Measurements from ENCODE around the gene ZDHHC17. TPM values are rescaled to one million over a fixed set of nuclear protein-coding genes. Genes with fewer than 3 reads are reported as not detected.

The ZDHHC17 gene
- total RNA-seq, 1 experiment from 2014 or later = 25.3 TPM

- no peak for TF ChIP-seq CBX3 (IDR thresholded peaks at IDR 0.05; ENCODE audit: low read depth)
- intact Hi-C loops (cut with micrococcal nuclease) = no loop called here
- no peak overlapping the region for H3K9ac ChIP-seq (ENCODE audit: low read length)
- POLR2A ChIA-PET = no interaction called here
- BruUV-seq (replicated peaks) = no TSS peak
- no peak overlapping the region for H3K4me2 ChIP-seq (ENCODE audit: low read length)
- H3K27ac ChIP-seq (ENCODE audit: low read depth, low read length) = no peak overlapping the region
- CTCF ChIA-PET = no interaction called here
- no peaks in the 10 kb centered on the region for H3K4me1 ChIP-seq (ENCODE audit: control insufficient read depth in 1 of 2, insufficient read depth in 2 of 2, low read length in 2 of 2)
- RAD21 ChIA-PET (ENCODE audit: low non-redundant PET in 1 of 2, low total read pairs in 2 of 2, uncharacterized antibody in 2 of 2, unreplicated experiment in 2 of 2) = no interaction called here
- no peak overlapping the region for H3K4me3 ChIP-seq (replicated peaks in 1 of 2; ENCODE audit: low read depth in 1 of 2, low read length in 2 of 2)
- no peak for ATAC-seq
- H4K20me1 ChIP-seq (ENCODE audit: insufficient read depth) = no peaks in the 10 kb centered on the region
- H3K9me3 ChIP-seq (ENCODE audit: control insufficient read depth in 1 of 2, insufficient read depth in 1 of 2, low read depth in 1 of 2, low read length in 2 of 2) = no peaks in the 10 kb centered on the region
- no peaks in the 10 kb centered on the region for H3K27me3 ChIP-seq (ENCODE audit: insufficient read depth, low read length)
- no peaks in the 10 kb centered on the region for H3K36me3 ChIP-seq (ENCODE audit: control insufficient read depth in 1 of 2, insufficient read depth in 2 of 2, low read length in 2 of 2)
- no peak for DNase-seq (ENCODE audit: low read depth, low spot score)
- no peak overlapping the region for H2AFZ ChIP-seq (ENCODE audit: low read depth, low read length, poor library complexity, severe bottlenecking)
- H3K9me2 ChIP-seq (ENCODE audit: insufficient read depth) = no peaks in the 10 kb centered on the region
- no peaks in the 10 kb centered on the region for H3K79me2 ChIP-seq (ENCODE audit: insufficient read depth, low read length)
Measured at GRCh38 chr12:76714415-76714814, 49.5 kb upstream of the ZDHHC17 start.

GRCh38 chr12:76714861-76715260 is 49.1 kb upstream of the ZDHHC17 start:
- no peak overlapping the region for H3K27ac ChIP-seq (ENCODE audit: low read depth, low read length)
- H3K9me3 ChIP-seq (ENCODE audit: control insufficient read depth in 1 of 2, insufficient read depth in 1 of 2, low read depth in 1 of 2, low read length in 2 of 2) = no peaks in the 10 kb centered on the region
- intact Hi-C loops (cut with micrococcal nuclease) = no loop called here
- ATAC-seq = no peak
- CTCF ChIA-PET = no interaction called here
- RAD21 ChIA-PET (ENCODE audit: low non-redundant PET in 1 of 2, low total read pairs in 2 of 2, uncharacterized antibody in 2 of 2, unreplicated experiment in 2 of 2) = no interaction called here
- POLR2A ChIA-PET = no interaction called here
- H3K79me2 ChIP-seq (ENCODE audit: insufficient read depth, low read length) = no peaks in the 10 kb centered on the region
- H4K20me1 ChIP-seq (ENCODE audit: insufficient read depth) = no peaks in the 10 kb centered on the region
- H3K9ac ChIP-seq (ENCODE audit: low read length) = no peak overlapping the region
- no peaks in the 10 kb centered on the region for H3K27me3 ChIP-seq (ENCODE audit: insufficient read depth, low read length)
- H3K4me3 ChIP-seq (replicated peaks in 1 of 2; ENCODE audit: low read depth in 1 of 2, low read length in 2 of 2) = no peak overlapping the region
- no peak overlapping the region for H2AFZ ChIP-seq (ENCODE audit: low read depth, low read length, poor library complexity, severe bottlenecking)
- BruUV-seq (replicated peaks) = no TSS peak
- DNase-seq (ENCODE audit: low read depth, low spot score) = no peak
- no peaks in the 10 kb centered on the region for H3K9me2 ChIP-seq (ENCODE audit: insufficient read depth)
- peaks cover 0 to 3% of the 10 kb centered on the region in 2 experiments; a peak in 1 of 4 replicates for H3K4me1 ChIP-seq (ENCODE audit: control insufficient read depth in 1 of 2, insufficient read depth in 2 of 2, low read length in 2 of 2)
- no peaks in the 10 kb centered on the region for H3K36me3 ChIP-seq (ENCODE audit: control insufficient read depth in 1 of 2, insufficient read depth in 2 of 2, low read length in 2 of 2)
- no peak overlapping the region for H3K4me2 ChIP-seq (ENCODE audit: low read length)
- TF ChIP-seq ATF3 (IDR thresholded peaks at IDR 0.05) (no peak), RAD21 (IDR thresholded peaks at IDR 0.05; ENCODE audit: low read depth) (no peak), ZNF274 (IDR thresholded peaks at IDR 0.05; ENCODE audit: low read depth, low read length) (no peak), TCF7L2 (IDR thresholded peaks at IDR 0.05; ENCODE audit: borderline replicate concordance, extremely low read depth, insufficient read depth, insufficient read length) (no peak), EZH2 (IDR thresholded peaks at IDR 0.05) (no peak), SIN3A (IDR thresholded peaks at IDR 0.05; ENCODE audit: low read depth) (no peak), MAX (IDR thresholded peaks at IDR 0.05) (no peak), POLR2A (IDR thresholded peaks at IDR 0.05; ENCODE audit: borderline replicate concordance, extremely low read depth, insufficient read depth, insufficient read length) (no peak), SRF (IDR thresholded peaks at IDR 0.05; ENCODE audit: low read depth) (no peak), JUND (IDR thresholded peaks at IDR 0.05) (no peak), POLR2AphosphoS5 (IDR thresholded peaks at IDR 0.05; ENCODE audit: low read depth, low read length) (no peak), CTCF (IDR thresholded peaks at IDR 0.05 in 2 of 3, conservative IDR thresholded peaks at IDR 0.05 in 1 of 3; ENCODE audit: borderline replicate concordance in 1 of 3, insufficient read depth in 1 of 3, low read depth in 2 of 3, low read length in 2 of 3) (no peak), EGR1 (IDR thresholded peaks at IDR 0.05; ENCODE audit: low read depth) (no peak), ZBTB33 (IDR thresholded peaks at IDR 0.05; ENCODE audit: extremely low read depth, insufficient replicate concordance, low read length) (no peak), CEBPB (IDR thresholded peaks at IDR 0.05; ENCODE audit: low read depth) (no peak), FOSL1 (IDR thresholded peaks at IDR 0.05; ENCODE audit: low read depth) (no peak)

All from HCT116 (cell line).